Stimulated activated CD8-positive, alpha-beta memory T cell treated with anti-CD3 and anti-CD28 coated beads, Interleukin-15, amount 100 ng/mL, for 1 hour (primary cell): Measurements from ENCODE around the gene DEXI.
"Not testable (repeated sequence)": the region's sequence is repeated elsewhere in the genome, so short reads cannot be mapped to it uniquely, and the experiment has no call there.

ENCODE experiments used
- DNase-seq: peaks from one replicate; pipeline ENCODE4 v3.0.0-alpha.2; 2020; ENCODE audit warnings: low read depth

DEXI gene

GRCh38 chr16:10968498-10968897 is 26.2 kb upstream of the DEXI start:
- no peak for DNase-seq

- DNase-seq, result no peak
Observed at GRCh38 chr16:10967986-10968385, 25.7 kb upstream of the DEXI start.

GRCh38 chr16:10966559-10966958 is 24.3 kb upstream of the DEXI start:
- not testable (repeated sequence) for DNase-seq

GRCh38 chr16:10966129-10966528 is 23.9 kb upstream of the DEXI start:
- DNase-seq, result no peak

GRCh38 chr16:10965440-10966061 is 23.3 kb upstream of the DEXI start:
- DNase-seq, result no peak

DNA sequence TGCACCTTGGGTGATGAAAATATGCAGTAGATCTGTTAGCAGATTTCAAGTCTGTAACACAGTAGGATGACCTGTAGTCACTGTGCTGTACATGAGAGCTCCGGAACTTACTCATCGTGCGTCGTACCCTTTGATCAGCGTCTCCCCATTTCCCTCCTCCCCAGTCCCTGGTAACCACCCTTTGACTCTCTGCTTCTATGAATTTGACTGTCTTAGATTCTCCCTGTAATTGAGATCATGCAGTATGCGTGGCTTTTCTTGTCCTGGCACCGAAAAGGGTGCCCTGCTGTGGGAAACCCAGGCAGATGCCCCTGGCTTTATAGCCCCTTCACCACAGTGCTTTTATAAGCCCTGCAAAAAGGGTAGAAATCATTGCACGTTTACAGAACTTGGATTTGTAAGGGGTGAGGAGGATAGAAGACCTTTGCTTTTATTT is 22.6 kb upstream of the DEXI start:
- peak; percentile 22 for DNase-seq

DNA sequence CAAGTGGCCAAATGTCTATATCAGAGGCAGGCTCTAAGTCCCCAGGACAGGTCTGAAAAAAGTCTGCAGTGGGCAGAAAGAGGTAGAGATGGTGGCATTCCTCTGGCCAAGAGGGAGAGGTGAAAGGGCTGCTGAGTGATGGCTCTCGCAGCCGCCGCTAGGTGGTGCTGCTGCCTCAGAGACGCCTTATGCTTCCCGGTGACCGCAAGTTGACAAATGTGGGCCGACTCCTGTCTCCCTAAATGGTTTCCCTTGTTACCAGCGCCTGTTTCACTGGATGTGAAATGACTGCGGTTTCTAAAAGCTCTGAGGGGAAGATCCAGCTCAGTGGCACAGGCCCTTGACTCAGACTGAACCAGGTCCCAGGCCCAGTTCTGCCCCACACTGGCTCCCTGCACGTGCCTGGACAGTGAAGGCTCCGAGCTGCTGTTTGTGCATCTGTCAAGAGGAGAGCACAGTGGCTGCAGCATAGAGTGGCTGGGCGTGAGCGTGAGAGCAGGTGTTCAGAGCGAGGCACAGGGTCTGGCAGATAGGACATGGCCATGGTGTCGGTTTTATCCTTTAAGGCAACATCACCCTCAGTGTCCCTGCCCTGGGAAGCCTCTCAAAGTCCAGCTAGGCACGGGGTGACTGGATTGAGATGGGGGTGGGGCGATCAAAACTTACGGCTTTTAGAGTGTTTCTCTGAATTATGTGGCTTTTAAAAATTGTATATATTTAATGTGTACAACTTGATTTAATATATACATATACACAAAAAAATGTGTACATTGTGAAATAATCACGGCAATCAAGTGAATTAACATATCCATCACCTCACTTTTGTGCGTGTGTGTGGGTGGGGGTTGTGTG is 22.0 kb upstream of the DEXI start:
- DNase-seq, result peak; percentile 65

GRCh38 chr16:10961231-10961630 is 19.0 kb upstream of the DEXI start:
- DNase-seq, result no peak

GRCh38 chr16:10959161-10959560 is 16.9 kb upstream of the DEXI start:
- DNase-seq, result no peak

DNA sequence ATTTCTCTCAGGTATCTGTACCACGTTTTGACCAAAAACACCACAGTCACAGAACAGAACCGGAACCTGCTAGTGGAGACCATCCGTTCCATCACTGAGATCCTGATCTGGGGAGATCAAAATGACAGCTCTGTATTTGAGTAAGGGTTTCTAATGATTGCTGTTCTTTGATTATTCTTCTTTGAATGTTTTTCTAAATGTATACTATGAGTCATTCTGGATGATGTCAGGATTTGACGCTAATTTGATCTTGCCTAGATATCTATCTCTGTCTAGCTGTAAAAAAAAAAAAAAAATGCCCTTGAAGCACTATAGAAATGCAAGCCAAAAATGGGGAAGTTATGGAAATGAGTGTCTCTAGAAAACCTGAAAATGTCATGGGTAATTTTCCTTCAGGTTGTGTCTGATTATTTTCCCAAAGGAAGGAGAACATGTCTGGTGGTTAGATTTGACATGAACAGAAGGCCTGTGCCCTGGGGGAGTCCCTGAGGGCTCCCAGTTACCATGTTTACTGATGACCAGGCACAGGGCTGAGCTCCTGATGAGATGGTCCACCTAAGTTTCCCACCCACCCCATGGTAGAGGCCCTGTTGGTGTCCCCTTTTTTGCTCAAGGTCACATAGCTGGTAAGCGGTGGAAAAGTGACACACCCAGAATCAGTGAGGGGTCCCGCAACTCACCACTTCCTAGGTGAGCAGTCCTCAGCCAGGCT is 15.7 kb upstream of the DEXI start:
- no peak for DNase-seq

DNA sequence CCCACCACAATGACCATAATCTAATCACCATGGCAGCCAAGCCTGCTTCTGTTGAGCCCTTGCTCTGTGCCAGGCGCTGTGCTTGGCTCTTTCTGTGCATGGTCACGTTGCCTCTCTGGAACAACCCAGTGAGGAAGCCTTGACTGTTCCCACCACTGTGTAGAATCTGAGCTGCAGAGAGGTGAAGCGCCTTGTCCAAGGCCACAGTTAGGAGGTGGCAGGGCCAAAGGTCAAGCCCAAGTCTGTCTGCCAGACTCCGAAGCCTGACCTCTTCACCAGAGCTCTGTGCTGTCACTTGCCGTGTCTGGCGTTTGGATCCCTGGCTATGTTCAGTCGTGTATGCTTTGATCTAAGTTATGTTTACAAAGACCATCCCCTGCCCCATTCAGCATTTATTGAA is 12.6 kb upstream of the DEXI start:
- DNase-seq, result no peak

DNA sequence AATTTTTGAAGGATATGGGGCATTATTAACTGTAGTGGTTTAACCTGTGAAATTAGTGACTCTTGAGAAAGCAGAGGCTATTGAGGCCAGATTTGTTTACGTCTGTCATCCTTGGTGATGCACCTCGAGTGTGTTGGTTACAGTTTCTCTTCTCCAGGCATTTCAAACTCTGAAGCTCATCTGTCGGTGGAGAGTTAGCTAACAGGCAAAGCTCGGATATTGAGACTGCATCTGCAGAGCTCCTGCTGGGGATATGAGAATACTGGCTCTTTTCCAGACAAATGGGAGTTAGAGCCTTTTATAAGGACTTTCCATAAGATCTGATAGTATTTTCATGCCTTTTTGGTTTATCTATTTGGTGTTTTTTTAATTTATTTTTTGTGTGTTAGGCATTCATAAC is 8.8 kb upstream of the DEXI start:
- no peak for DNase-seq

DNA sequence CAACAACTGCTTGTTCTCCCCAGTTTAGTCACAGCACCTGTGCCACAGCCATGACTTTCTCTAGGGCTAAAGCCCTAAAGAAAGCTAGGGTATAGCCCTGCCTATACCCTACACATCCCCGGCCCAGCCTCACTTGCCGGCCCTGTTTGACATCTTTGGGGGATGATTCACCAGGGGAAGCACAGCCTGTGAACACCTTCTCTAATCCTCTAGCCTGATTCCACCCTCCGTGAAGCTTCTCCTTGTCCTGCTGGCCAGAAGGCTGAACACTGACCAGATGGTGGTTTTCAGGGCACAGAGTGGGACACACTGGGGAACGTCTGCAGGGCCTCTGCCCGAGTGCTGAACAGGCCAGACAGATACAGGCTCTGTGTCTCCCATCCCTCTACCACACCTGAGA is 8.1 kb upstream of the DEXI start:
- DNase-seq, result no peak

DNA sequence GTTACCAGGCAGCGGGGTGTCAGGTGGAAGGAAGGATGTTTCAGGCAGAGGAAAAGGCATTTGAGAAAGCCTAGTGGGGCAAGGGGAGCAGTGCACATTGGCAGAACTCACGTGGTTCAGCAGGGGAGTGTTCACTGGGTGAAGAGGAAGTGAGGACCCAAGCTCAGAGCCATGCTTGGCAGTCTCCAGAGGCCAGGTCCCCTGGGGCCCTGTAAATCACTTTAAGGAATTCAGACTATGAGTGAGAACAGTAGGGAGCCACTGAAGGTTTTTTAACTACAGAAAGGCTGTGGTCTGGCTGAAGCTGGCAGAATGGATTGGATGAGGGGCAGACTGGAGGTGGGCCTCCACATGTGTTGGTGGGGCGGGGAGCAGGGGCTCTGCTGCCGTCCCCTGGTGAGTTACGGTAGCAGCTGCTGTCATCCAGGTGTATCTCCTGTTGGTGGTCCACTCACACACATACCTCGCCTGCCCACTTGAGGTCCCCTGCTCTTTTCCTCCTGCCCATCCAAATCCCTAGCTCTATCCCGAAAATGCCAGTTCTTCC is 7.2 kb upstream of the DEXI start:
- DNase-seq, result no peak

DNA sequence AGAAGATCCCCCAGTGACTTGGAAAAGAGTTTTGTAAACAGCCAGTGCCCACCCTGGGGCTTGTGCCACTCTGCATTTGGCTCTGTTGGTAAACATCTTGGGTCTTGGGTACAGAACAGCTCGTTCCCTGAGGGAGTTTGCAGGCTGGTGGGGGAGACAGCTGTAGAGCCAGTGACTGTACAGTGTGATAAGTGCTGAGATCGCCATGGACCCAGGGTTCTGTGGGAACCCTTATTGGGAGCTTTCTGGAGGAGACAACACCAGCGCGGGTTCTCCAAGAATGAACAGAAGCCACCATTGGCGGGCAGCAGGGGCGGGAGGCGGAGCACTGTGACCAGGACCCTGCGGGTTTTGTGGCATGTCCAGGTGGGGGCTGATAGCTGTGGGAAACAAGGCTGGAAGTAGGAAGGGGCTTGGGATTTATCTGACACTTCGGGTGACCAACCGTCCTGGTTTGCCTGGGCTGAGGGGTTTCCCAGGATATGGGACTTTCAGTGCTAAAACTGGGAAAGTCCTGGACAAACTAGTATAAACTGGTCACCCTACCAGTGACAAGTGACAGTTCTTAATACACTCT is 5.0 kb upstream of the DEXI start:
- no peak for DNase-seq

GRCh38 chr16:10946308-10946707 is 4.0 kb upstream of the DEXI start:
- DNase-seq, result no peak

- no peak for DNase-seq
Observed at GRCh38 chr16:10945065-10945787, 3.0 kb upstream of the DEXI start.

DNA sequence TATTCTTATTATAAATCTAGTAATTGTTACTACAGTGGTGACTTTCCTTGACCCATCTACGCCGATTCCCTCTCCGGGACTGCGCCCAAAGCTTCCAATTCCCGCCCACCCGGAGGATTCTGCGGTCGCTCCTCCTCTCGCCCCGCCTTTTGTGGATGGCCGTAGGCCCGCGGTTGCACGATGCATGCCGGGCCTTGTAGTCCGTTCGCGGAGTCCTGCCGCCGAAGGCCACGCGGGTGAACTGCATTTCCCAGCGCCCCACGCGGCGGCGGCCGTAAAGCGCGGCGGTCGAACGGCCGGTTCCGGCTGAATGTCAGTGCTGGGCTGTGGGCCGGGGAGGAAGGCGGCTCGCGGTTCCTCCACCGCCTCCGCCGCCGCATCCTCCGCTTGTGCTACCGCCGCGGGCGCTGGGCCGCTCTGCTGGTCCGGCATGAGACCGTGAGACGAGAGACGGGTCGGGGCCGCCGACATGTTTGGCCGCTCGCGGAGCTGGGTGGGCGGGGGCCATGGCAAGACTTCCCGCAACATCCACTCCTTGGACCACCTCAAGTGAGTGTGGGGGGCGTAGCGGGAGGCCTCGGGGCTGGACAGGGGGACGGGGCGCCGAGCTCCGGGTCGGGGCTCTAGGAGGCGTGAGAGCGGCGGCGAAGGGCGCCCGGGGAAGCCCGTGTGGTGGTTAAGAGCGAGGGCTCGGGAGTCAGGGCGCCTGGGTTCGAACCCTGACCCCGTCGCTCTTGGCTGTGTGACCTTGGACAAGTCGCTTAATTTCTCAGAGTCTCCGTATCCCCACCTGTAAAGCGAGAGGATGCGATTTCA is 2.2 kb upstream of the DEXI start, which contains the start of gene CLEC16A:
Gene CLEC16A (plus strand): TSS at position 316 of the 816 bp plus-strand sequence. CDS start 154 bp downstream, at position 470.
- DNase-seq, result peak; percentile 94

DNA sequence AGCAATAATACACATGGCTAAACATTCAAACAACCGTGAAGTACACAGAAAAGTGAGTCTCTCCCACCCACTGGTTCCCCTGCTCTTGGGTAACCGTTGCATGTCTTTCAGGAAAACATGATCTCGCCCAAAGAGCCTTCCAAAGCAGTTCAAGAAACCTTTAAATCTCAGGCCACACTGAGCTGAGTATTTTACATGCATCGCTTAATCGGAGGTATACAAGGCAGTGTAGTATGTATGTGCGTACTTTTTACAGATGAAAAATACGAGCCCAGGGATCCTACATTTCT is 741 bp upstream of the DEXI start:
- DNase-seq, result no peak

GRCh38 chr16:10941935-10942351 is 325 bp downstream of the DEXI start:
- DNase-seq, result not testable (repeated sequence)
